ENCODE measurements around the gene DPT.

GRCh38 chr1:168709405-168710363 lies 19.3 kb downstream of the DPT start:
- TF ChIP-seq CTCF (IDR thresholded peaks at IDR 0.05) (no peak), POLR2AphosphoS5 (IDR thresholded peaks at IDR 0.05) (peak; percentile 7 to 33), EP300 (IDR thresholded peaks at IDR 0.05) (no peak)
